Activated CD8-positive, alpha-beta T cell treated with anti-CD3 and anti-CD28 coated beads for 36 hours (primary cell): ENCODE measurements around the gene YJU2. TPM values are rescaled to one million over a fixed set of nuclear protein-coding genes. Genes with fewer than 3 reads are reported as not detected.

Experiments used
- ATAC-seq: fragments of 200-7000 bp; cut with Tn5 transposase; one replicate; pipeline ENCODE4 v1.10.0; 2021; ENCODE audit warnings: mild to moderate bottlenecking, moderate library complexity
- CTCF ChIA-PET: fragments of 350-600 bp; sonication (Branson Sonifier 250); formaldehyde crosslinking; loops from one replicate; lab custom pipeline; 2021; ENCODE audit warnings: antibody characterized with exemption; lab: Charles Lee
- POLR2A ChIA-PET: fragments of 350-600 bp; sonication (Branson Sonifier 250); formaldehyde crosslinking; loops from one replicate; lab custom pipeline; 2021; ENCODE audit warnings: antibody characterized with exemption; lab: Charles Lee
- DNase-seq: peaks from one replicate; pipeline ENCODE4 v3.0.0-alpha.2; 2020
- H3K27ac Mint-ChIP-seq: one replicate; pipeline ENCODE4 v1.8.0; 2021; ENCODE audit warnings: mild to moderate bottlenecking, mixed read lengths
- H3K27me3 Mint-ChIP-seq: one replicate; pipeline ENCODE4 v1.8.0; 2021; ENCODE audit warnings: mixed read lengths
- H3K36me3 Mint-ChIP-seq: one replicate; pipeline ENCODE4 v1.8.0; 2021; ENCODE audit warnings: low read depth, mixed read lengths
- H3K4me1 Mint-ChIP-seq: one replicate; pipeline ENCODE4 v1.8.0; 2021; ENCODE audit warnings: low read depth, mixed read lengths
- H3K4me3 Mint-ChIP-seq: one replicate; pipeline ENCODE4 v1.8.0; 2021; ENCODE audit warnings: mild to moderate bottlenecking, moderate library complexity, mixed read lengths
- H3K9me3 Mint-ChIP-seq: one replicate; pipeline ENCODE4 v1.8.0; 2021; ENCODE audit warnings: mixed read lengths
- intact Hi-C: fragments of 100-400 bp; cut with micrococcal nuclease; formaldehyde crosslinking; loops from one replicate; pipeline ENCODE4 v1.10.0; 2022
- total RNA-seq, 2 experiments: library from RNA; stranded (reverse); gene quantifications; one replicate each; pipeline ENCODE4 v1.2.3, GENCODE V29; 2021
- TF ChIP-seq, protein P1 (sequence below): fragments of 200-600 bp; IDR thresholded peaks from one replicate; pipeline ENCODE4 v1.8.0; 2022; ENCODE audit warnings: antibody characterized with exemption, mild to moderate bottlenecking

YJU2 gene
- total RNA-seq, 2 experiments from 2014 or later = 25.5 to 25.8 TPM

DNA sequence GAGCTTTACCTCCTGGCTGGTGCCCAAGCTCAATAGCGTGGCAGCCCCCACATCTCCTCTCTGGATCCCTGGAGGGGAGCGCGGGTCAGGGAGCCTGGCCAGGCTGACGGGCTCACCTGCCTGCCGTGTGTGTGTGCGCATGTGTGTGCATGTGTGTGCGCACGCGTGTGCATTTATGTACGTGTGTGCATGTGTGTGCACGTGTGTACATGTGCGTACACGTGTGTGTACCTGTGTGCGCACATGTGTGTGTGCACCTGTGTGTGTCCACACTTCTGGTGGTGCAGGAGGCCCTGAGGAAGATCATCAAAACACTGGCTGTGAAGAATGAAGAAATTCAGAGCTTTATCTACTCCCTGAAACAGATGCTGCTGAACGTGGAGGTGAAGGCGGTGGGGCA lies 58.8 kb downstream of the YJU2 start:
- ATAC-seq (no peak), DNase-seq (no peak)
- intact Hi-C loops = no loop called here
- no peak overlapping the region for H3K27ac Mint-ChIP-seq
- H3K4me1 Mint-ChIP-seq = peaks cover 23% of the 10 kb centered on the region
- no peaks in the 10 kb centered on the region for H3K27me3 Mint-ChIP-seq
- no peaks in the 10 kb centered on the region for H3K9me3 Mint-ChIP-seq
- peak overlapping the region; percentile 68 for H3K4me3 Mint-ChIP-seq
- peaks cover 3% of the 10 kb centered on the region for H3K36me3 Mint-ChIP-seq
- CTCF ChIA-PET = interaction anchor here (0.9 to 1.3 kb wide), 2 partner anchors 39 to 47 kb away, joined by 3 read pairs; no protein-coding TSS in a partner anchor
- POLR2A ChIA-PET = interaction anchor here (0.7 to 1.5 kb wide), 5 partner anchors 16 to 98 kb away, joined by 3 to 4 read pairs (median 3); no protein-coding TSS in a partner anchor
- TF ChIP-seq, protein P1, sequence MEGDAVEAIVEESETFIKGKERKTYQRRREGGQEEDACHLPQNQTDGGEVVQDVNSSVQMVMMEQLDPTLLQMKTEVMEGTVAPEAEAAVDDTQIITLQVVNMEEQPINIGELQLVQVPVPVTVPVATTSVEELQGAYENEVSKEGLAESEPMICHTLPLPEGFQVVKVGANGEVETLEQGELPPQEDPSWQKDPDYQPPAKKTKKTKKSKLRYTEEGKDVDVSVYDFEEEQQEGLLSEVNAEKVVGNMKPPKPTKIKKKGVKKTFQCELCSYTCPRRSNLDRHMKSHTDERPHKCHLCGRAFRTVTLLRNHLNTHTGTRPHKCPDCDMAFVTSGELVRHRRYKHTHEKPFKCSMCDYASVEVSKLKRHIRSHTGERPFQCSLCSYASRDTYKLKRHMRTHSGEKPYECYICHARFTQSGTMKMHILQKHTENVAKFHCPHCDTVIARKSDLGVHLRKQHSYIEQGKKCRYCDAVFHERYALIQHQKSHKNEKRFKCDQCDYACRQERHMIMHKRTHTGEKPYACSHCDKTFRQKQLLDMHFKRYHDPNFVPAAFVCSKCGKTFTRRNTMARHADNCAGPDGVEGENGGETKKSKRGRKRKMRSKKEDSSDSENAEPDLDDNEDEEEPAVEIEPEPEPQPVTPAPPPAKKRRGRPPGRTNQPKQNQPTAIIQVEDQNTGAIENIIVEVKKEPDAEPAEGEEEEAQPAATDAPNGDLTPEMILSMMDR = no peak

DNA sequence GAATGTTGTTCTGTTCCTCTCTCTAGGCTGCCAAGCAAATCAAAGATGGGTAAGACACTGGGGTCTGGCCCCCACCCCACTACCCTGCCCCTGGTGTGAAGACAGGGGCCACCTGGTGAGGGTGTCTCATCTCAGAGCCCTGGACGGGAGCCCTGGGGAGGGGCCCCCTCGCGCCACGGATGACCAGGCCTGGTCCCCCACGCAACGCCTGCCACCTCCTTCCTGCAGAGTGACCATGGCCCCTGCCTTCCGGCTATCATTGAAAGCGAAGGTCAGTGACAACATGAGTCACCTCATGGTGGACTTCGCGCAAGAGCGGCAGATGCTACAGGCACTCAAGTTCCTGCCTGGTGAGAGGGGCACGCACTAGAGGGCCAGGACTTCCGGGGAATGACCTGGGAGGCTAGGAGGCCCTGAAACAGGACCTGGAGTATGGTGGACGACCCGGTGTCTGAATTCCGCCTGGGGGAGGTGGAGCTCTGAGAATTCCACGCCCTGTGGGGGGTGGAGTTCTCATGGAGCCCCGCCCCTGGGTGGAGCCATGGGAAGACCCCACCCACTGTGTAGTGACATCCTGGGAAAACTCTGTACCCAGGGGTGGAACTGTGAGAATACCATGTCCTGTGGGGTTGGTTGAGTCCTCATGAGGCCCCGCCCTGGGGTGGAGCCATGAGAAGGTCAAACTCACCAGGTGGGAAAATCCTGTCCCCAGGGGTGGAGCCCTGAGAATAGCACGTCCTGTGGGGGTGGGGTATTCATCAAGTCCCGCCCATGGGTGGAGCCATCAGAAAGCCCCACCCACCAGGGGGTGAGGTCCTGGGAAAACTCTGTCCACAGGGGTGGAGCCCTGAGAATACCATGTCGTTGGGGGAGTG lies 63.6 kb downstream of the YJU2 start:
- Mint-ChIP-seq H3K4me1 (no peaks in the 10 kb centered on the region), H3K27ac (no peak overlapping the region), H3K27me3 (no peaks in the 10 kb centered on the region), H3K36me3 (peaks cover 3% of the 10 kb centered on the region), H3K4me3 (no peak overlapping the region), H3K9me3 (no peaks in the 10 kb centered on the region)
- intact Hi-C loops = no loop called here
- ChIA-PET POLR2A (no interaction called here), CTCF (no interaction called here)
- TF ChIP-seq, protein P1 = no peak
- peak; percentile 44 for DNase-seq
- peak; percentile 87 for ATAC-seq

DNA sequence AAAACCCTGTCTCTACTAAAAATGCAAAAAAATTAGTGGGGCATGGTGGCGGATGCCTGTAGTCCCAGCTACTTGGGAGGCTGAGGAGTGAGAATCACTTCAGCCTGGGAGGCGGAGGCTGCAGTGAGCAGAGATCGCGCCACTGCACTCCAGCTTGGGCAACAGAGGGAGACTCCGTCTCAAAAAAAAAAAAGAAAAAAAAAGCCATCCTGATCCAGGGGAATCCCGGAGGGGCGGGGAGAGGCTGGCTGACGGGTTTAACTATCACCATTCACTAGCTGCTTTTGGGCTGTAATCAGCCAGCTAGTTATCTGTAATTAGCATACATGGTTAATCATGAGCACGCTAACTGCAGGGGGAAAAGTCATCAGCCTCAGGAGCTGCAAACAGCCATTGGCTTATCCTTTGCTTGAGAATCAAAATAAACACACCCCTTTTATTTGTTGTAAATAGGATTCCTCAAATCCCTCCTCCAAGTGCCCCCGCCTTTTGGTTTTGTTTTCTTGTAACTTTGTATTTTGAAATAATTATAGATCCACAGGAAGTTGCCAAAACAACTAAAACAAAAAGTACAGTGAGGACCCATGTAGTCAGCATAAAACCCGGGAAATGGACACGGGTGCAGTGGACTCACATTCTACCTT lies 67.1 kb downstream of the YJU2 start:
- ChIA-PET POLR2A (interaction anchor here (1.4 kb wide), 1 partner anchor 10 kb away, joined by 3 read pairs; the partner anchor contains the start of gene FSD1), CTCF (no interaction called here)
- intact Hi-C loops = no loop called here
- TF ChIP-seq, protein P1 = no peak
- H3K4me3 Mint-ChIP-seq = no peak overlapping the region
- H3K36me3 Mint-ChIP-seq = peaks cover 5% of the 10 kb centered on the region
- no peak overlapping the region for H3K27ac Mint-ChIP-seq
- no peak for ATAC-seq
- H3K27me3 Mint-ChIP-seq = no peaks in the 10 kb centered on the region
- H3K4me1 Mint-ChIP-seq = no peaks in the 10 kb centered on the region
- DNase-seq = no peak
- peaks cover 3% of the 10 kb centered on the region for H3K9me3 Mint-ChIP-seq

DNA sequence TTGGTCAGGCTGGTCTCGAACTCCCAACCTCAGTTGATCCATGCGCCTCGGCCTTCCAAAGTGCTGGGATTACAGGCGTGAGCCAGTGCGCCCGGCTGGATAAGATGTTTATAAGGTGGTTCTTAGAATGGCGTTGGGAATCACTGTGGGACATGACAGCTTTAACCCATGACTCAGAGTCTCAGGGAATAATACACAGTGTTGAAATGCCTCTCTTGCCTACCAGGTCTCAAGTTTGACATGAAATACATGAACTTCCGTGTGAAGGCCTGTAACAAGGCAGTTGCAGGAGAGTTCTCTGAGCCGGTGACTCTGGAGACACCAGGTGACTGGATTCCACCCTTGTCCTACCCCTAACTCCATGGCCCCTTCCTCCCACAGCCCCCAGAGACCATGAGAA lies 70.1 kb downstream of the YJU2 start:
- TF ChIP-seq, protein P1 = no peak
- no peak for DNase-seq
- Mint-ChIP-seq H3K27ac (no peak overlapping the region), H3K4me3 (no peak overlapping the region), H3K27me3 (no peaks in the 10 kb centered on the region), H3K9me3 (peaks cover 13% of the 10 kb centered on the region), H3K4me1 (no peaks in the 10 kb centered on the region), H3K36me3 (peaks cover 13% of the 10 kb centered on the region)
- intact Hi-C loops = no loop called here
- POLR2A ChIA-PET = no interaction called here
- ATAC-seq = no peak
- CTCF ChIA-PET = interaction anchor here (1.4 kb wide), 1 partner anchor 50 kb away, joined by 5 read pairs; no protein-coding TSS in a partner anchor
